HepG2 (cell line): ENCODE data around the gene BCAS4.

Experiments used
- EP300 ChIP-seq, 3 experiments: sonication (generic) in 1 of 3; formaldehyde crosslinking in 1 of 3; IDR thresholded peaks; 2 replicates each; pipeline versions ENCODE4 v1.5.1 to v1.6.1; 2011 to 2020; ENCODE audit warnings: low read depth in 2 of 3, low read length in 2 of 3, borderline replicate concordance in 1 of 3, improper control_type of control experiment in 1 of 3, mild to moderate bottlenecking in 1 of 3, missing genetic modification reagents in 1 of 3, moderate library complexity in 1 of 3
- EZH2 ChIP-seq: conservative IDR thresholded peaks from 2 replicates; pipeline ENCODE4 v1.6.1; 2012; ENCODE audit warnings: mild to moderate bottlenecking, low read depth, low read length, moderate library complexity
- FOXM1 ChIP-seq: sonication (generic); formaldehyde crosslinking; IDR thresholded peaks from 2 replicates; pipeline ENCODE4 v1.5.0; 2020; ENCODE audit warnings: missing genetic modification reagents
- MYNN ChIP-seq: sonication (generic); formaldehyde crosslinking; IDR thresholded peaks from 2 replicates; pipeline ENCODE4 v1.4.0; 2020; ENCODE audit warnings: mild to moderate bottlenecking, low read depth, missing genetic modification reagents
- NR2C2 ChIP-seq: sonication (generic); formaldehyde crosslinking; IDR thresholded peaks from 2 replicates; pipeline ENCODE4 v1.4.0; 2020; ENCODE audit warnings: missing genetic modification reagents, mild to moderate bottlenecking, moderate library complexity, borderline replicate concordance
- POLR2AphosphoS5 ChIP-seq: IDR thresholded peaks from 2 replicates; pipeline ENCODE4 v1.6.1; 2012; ENCODE audit warnings: low read depth, low read length
- PRPF4 ChIP-seq: fragments of 200-400 bp; formaldehyde crosslinking; IDR thresholded peaks from 2 replicates; pipeline ENCODE4 v1.6.1; 2016; ENCODE audit warnings: low read length, low read depth; ENCODE audit not compliant: poor library complexity, severe bottlenecking
- ZNF101 ChIP-seq: sonication (generic); formaldehyde crosslinking; IDR thresholded peaks from 2 replicates; pipeline ENCODE4 v1.4.0; 2020; ENCODE audit warnings: mild to moderate bottlenecking, low read depth, missing genetic modification reagents, borderline replicate concordance
- ZNF891 ChIP-seq: sonication (generic); formaldehyde crosslinking; IDR thresholded peaks from 2 replicates; pipeline ENCODE4 v1.5.0; 2020; ENCODE audit warnings: mild to moderate bottlenecking, missing genetic modification reagents
- TF ChIP-seq, protein P1 (sequence below): sonication (generic); formaldehyde crosslinking; IDR thresholded peaks from 2 replicates; pipeline ENCODE4 v1.5.0; 2020; ENCODE audit warnings: mild to moderate bottlenecking, missing genetic modification reagents, moderate library complexity
- TF ChIP-seq, protein P2 (sequence below): sonication (generic); formaldehyde crosslinking; IDR thresholded peaks from 2 replicates; pipeline ENCODE4 v1.5.1; 2020; ENCODE audit warnings: missing genetic modification reagents, mild to moderate bottlenecking, borderline replicate concordance
- TF ChIP-seq, protein P3 (sequence below): sonication (generic); formaldehyde crosslinking; IDR thresholded peaks from 2 replicates; pipeline ENCODE4 v1.4.0; 2020; ENCODE audit warnings: missing genetic modification reagents

DNA sequence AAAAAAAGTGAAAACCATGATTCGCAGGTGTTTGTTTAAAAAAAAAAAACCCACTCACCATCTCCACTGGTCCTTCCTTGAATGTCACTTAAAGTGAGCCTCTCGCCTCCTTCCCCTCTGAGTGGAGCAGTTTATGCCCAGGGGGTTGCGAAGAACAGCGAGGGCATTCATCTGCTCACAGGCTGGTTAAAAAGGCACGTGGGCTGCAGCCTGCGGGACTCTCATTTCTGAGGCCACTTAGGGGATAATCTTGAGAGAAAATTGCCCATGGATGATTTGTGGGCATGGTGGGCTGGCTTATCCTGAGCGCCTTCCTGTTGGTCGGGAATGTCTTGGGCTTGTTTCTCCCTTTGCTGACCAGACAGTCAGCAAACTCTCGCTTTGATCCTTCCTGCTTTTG, 18.9 kb downstream of the BCAS4 start:
- TF ChIP-seq PRPF4 (no peak), FOXM1 (CRISPR knock-in tag) (no peak), ZNF101 (CRISPR knock-in tag) (no peak), POLR2AphosphoS5 (no peak), EZH2 (no peak), ZNF891 (CRISPR knock-in tag) (no peak), EP300 (IDR thresholded peaks at IDR 0.05; ENCODE audit: low read depth in 2 of 2, low read length in 2 of 2) (no peak), EP300 (CRISPR knock-in tag; IDR thresholded peaks at IDR 0.05; ENCODE audit: borderline replicate concordance) (no peak), MYNN (no peak), NR2C2 (CRISPR knock-in tag) (no peak)
- TF ChIP-seq, protein P1, sequence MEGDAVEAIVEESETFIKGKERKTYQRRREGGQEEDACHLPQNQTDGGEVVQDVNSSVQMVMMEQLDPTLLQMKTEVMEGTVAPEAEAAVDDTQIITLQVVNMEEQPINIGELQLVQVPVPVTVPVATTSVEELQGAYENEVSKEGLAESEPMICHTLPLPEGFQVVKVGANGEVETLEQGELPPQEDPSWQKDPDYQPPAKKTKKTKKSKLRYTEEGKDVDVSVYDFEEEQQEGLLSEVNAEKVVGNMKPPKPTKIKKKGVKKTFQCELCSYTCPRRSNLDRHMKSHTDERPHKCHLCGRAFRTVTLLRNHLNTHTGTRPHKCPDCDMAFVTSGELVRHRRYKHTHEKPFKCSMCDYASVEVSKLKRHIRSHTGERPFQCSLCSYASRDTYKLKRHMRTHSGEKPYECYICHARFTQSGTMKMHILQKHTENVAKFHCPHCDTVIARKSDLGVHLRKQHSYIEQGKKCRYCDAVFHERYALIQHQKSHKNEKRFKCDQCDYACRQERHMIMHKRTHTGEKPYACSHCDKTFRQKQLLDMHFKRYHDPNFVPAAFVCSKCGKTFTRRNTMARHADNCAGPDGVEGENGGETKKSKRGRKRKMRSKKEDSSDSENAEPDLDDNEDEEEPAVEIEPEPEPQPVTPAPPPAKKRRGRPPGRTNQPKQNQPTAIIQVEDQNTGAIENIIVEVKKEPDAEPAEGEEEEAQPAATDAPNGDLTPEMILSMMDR = no peak
- TF ChIP-seq, protein P2, sequence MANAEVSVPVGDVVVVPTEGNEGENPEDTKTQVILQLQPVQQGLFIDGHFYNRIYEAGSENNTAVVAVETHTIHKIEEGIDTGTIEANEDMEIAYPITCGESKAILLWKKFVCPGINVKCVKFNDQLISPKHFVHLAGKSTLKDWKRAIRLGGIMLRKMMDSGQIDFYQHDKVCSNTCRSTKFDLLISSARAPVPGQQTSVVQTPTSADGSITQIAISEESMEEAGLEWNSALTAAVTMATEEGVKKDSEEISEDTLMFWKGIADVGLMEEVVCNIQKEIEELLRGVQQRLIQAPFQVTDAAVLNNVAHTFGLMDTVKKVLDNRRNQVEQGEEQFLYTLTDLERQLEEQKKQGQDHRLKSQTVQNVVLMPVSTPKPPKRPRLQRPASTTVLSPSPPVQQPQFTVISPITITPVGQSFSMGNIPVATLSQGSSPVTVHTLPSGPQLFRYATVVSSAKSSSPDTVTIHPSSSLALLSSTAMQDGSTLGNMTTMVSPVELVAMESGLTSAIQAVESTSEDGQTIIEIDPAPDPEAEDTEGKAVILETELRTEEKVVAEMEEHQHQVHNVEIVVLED (CRISPR knock-in tag) = no peak
- TF ChIP-seq, protein P3, sequence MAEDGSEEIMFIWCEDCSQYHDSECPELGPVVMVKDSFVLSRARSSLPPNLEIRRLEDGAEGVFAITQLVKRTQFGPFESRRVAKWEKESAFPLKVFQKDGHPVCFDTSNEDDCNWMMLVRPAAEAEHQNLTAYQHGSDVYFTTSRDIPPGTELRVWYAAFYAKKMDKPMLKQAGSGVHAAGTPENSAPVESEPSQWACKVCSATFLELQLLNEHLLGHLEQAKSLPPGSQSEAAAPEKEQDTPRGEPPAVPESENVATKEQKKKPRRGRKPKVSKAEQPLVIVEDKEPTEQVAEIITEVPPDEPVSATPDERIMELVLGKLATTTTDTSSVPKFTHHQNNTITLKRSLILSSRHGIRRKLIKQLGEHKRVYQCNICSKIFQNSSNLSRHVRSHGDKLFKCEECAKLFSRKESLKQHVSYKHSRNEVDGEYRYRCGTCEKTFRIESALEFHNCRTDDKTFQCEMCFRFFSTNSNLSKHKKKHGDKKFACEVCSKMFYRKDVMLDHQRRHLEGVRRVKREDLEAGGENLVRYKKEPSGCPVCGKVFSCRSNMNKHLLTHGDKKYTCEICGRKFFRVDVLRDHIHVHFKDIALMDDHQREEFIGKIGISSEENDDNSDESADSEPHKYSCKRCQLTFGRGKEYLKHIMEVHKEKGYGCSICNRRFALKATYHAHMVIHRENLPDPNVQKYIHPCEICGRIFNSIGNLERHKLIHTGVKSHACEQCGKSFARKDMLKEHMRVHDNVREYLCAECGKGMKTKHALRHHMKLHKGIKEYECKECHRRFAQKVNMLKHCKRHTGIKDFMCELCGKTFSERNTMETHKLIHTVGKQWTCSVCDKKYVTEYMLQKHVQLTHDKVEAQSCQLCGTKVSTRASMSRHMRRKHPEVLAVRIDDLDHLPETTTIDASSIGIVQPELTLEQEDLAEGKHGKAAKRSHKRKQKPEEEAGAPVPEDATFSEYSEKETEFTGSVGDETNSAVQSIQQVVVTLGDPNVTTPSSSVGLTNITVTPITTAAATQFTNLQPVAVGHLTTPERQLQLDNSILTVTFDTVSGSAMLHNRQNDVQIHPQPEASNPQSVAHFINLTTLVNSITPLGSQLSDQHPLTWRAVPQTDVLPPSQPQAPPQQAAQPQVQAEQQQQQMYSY (CRISPR knock-in tag) = no peak
